ENCODE data around the gene KAT7. TPM values are rescaled to one million over a fixed set of nuclear protein-coding genes. Genes with fewer than 3 reads are reported as not detected.

Gene KAT7
- total and polyA plus RNA-seq, 9 donors = 25.0 to 31.8 (median 26.7) TPM

GRCh38 chr17:49836111-49837030, 47.9 kb downstream of the KAT7 start:
- Histone ChIP-seq H3K36me3 (ENCODE audit: control insufficient read depth, insufficient read depth, low read length) (peaks cover 28% of the 10 kb centered on the region), H3K4me1 (ENCODE audit: control insufficient read depth, insufficient read depth, low read length) (peaks cover 14% of the 10 kb centered on the region), H3K4me3 (ENCODE audit: low read length) (no peak overlapping the region), H3K27ac (ENCODE audit: low read length) (no peak overlapping the region), H3K9me3 (replicated peaks; ENCODE audit: control insufficient read depth, low read depth, low read length) (no peaks in the 10 kb centered on the region), H3K27me3 (ENCODE audit: control insufficient read depth, insufficient read depth, low read length) (no peaks in the 10 kb centered on the region)
- peak; percentile 40 for DNase-seq
- WGBS (ENCODE audit: insufficient coverage) = 63% methylated on average over 6 of the region's 16 CpGs

- DNase-seq = no peak
- no peak overlapping the region for H3K27ac ChIP-seq (ENCODE audit: low read length)
- H3K9me3 ChIP-seq (replicated peaks; ENCODE audit: control insufficient read depth, low read depth, low read length) = no peaks in the 10 kb centered on the region
- H3K27me3 ChIP-seq (ENCODE audit: control insufficient read depth, insufficient read depth, low read length) = no peaks in the 10 kb centered on the region
- WGBS (ENCODE audit: insufficient coverage) = 65% methylated on average over 4 of the region's 5 CpGs
- H3K4me1 ChIP-seq (ENCODE audit: control insufficient read depth, insufficient read depth, low read length) = peaks cover 21% of the 10 kb centered on the region
- peaks cover 9% of the 10 kb centered on the region for H3K36me3 ChIP-seq (ENCODE audit: control insufficient read depth, insufficient read depth, low read length)
- no peak overlapping the region for H3K4me3 ChIP-seq (ENCODE audit: low read length)
Observed at GRCh38 chr17:49839455-49839854, 51.0 kb downstream of the KAT7 start.

- DNase-seq = no peak
- Histone ChIP-seq H3K9me3 (replicated peaks; ENCODE audit: control insufficient read depth, low read depth, low read length) (no peaks in the 10 kb centered on the region), H3K4me3 (ENCODE audit: low read length) (no peak overlapping the region), H3K27me3 (ENCODE audit: control insufficient read depth, insufficient read depth, low read length) (no peaks in the 10 kb centered on the region), H3K4me1 (ENCODE audit: control insufficient read depth, insufficient read depth, low read length) (peaks cover 29% of the 10 kb centered on the region), H3K27ac (ENCODE audit: low read length) (no peak overlapping the region), H3K36me3 (ENCODE audit: control insufficient read depth, insufficient read depth, low read length) (peaks cover 6% of the 10 kb centered on the region)
- 60% methylated on average over 1 of the region's 3 CpGs for whole genome bisulfite sequencing (ENCODE audit: insufficient coverage)
Observed at GRCh38 chr17:49841548-49841947, 53.1 kb downstream of the KAT7 start.

- no peak overlapping the region for H3K27ac ChIP-seq (ENCODE audit: low read length)
- no peak for DNase-seq
- no peaks in the 10 kb centered on the region for H3K9me3 ChIP-seq (replicated peaks; ENCODE audit: control insufficient read depth, low read depth, low read length)
- no CpG with 5 or more reads among the region's 3 CpGs for WGBS (ENCODE audit: insufficient coverage)
- H3K27me3 ChIP-seq (ENCODE audit: control insufficient read depth, insufficient read depth, low read length) = no peaks in the 10 kb centered on the region
- peaks cover 4% of the 10 kb centered on the region for H3K36me3 ChIP-seq (ENCODE audit: control insufficient read depth, insufficient read depth, low read length)
- no peak overlapping the region for H3K4me3 ChIP-seq (ENCODE audit: low read length)
- H3K4me1 ChIP-seq (ENCODE audit: control insufficient read depth, insufficient read depth, low read length) = peaks cover 32% of the 10 kb centered on the region
Observed at GRCh38 chr17:49842371-49842770, 53.9 kb downstream of the KAT7 start.

- no peak overlapping the region for H3K27ac ChIP-seq (ENCODE audit: low read length)
- no peak overlapping the region for H3K4me3 ChIP-seq (ENCODE audit: low read length)
- DNase-seq = no peak
- H3K36me3 ChIP-seq (ENCODE audit: control insufficient read depth, insufficient read depth, low read length) = peaks cover 4% of the 10 kb centered on the region
- H3K9me3 ChIP-seq (replicated peaks; ENCODE audit: control insufficient read depth, low read depth, low read length) = no peaks in the 10 kb centered on the region
- 62% methylated on average over 3 of the region's 6 CpGs for WGBS (ENCODE audit: insufficient coverage)
- H3K27me3 ChIP-seq (ENCODE audit: control insufficient read depth, insufficient read depth, low read length) = no peaks in the 10 kb centered on the region
- peaks cover 35% of the 10 kb centered on the region for H3K4me1 ChIP-seq (ENCODE audit: control insufficient read depth, insufficient read depth, low read length)
Observed at GRCh38 chr17:49842846-49843245, 54.4 kb downstream of the KAT7 start.

- no peak overlapping the region for H3K27ac ChIP-seq (ENCODE audit: low read length)
- H3K9me3 ChIP-seq (replicated peaks; ENCODE audit: control insufficient read depth, low read depth, low read length) = no peaks in the 10 kb centered on the region
- H3K27me3 ChIP-seq (ENCODE audit: control insufficient read depth, insufficient read depth, low read length) = no peaks in the 10 kb centered on the region
- H3K4me3 ChIP-seq (ENCODE audit: low read length) = no peak overlapping the region
- H3K4me1 ChIP-seq (ENCODE audit: control insufficient read depth, insufficient read depth, low read length) = peaks cover 42% of the 10 kb centered on the region
- WGBS (ENCODE audit: insufficient coverage) = 80% methylated on average over 3 of the region's 6 CpGs
- no peaks in the 10 kb centered on the region for H3K36me3 ChIP-seq (ENCODE audit: control insufficient read depth, insufficient read depth, low read length)
- no peak for DNase-seq
Observed at GRCh38 chr17:49843774-49844350, 55.4 kb downstream of the KAT7 start.

GRCh38 chr17:49845321-49845720, 56.8 kb downstream of the KAT7 start:
- no peaks in the 10 kb centered on the region for H3K9me3 ChIP-seq (replicated peaks; ENCODE audit: control insufficient read depth, low read depth, low read length)
- H3K4me1 ChIP-seq (ENCODE audit: control insufficient read depth, insufficient read depth, low read length) = peaks cover 45% of the 10 kb centered on the region
- peak overlapping the region; percentile 13 for H3K4me3 ChIP-seq (ENCODE audit: low read length)
- H3K27ac ChIP-seq (ENCODE audit: low read length) = peak overlapping the region; percentile 91
- WGBS (ENCODE audit: insufficient coverage) = 13% methylated on average over 2 of the region's 3 CpGs
- no peaks in the 10 kb centered on the region for H3K36me3 ChIP-seq (ENCODE audit: control insufficient read depth, insufficient read depth, low read length)
- peak; percentile 84 for DNase-seq
- peaks cover 7% of the 10 kb centered on the region for H3K27me3 ChIP-seq (ENCODE audit: control insufficient read depth, insufficient read depth, low read length)

GRCh38 chr17:49846938-49847712, 58.6 kb downstream of the KAT7 start:
- H3K27ac ChIP-seq (ENCODE audit: low read length) = no peak overlapping the region
- 60% methylated on average over 6 of the region's 9 CpGs for WGBS (ENCODE audit: insufficient coverage)

GRCh38 chr17:49848019-49848473, 59.6 kb downstream of the KAT7 start, which contains the start of gene TAC4:
Gene TAC4, minus strand, starts transcription at chr17:49848069. Its CDS starts 52 bp downstream, at chr17:49848017.
- Histone ChIP-seq H3K36me3 (ENCODE audit: control insufficient read depth, insufficient read depth, low read length) (no peaks in the 10 kb centered on the region), H3K4me3 (ENCODE audit: low read length) (no peak within 1 kb of the TSS), H3K9me3 (replicated peaks; ENCODE audit: control insufficient read depth, low read depth, low read length) (no peaks in the 10 kb centered on the region), H3K27ac (ENCODE audit: low read length) (no peak within 1 kb of the TSS), H3K27me3 (ENCODE audit: control insufficient read depth, insufficient read depth, low read length) (peaks cover 30% of the 10 kb centered on the region), H3K4me1 (ENCODE audit: control insufficient read depth, insufficient read depth, low read length) (peaks cover 60% of the 10 kb centered on the region)
- no peak for DNase-seq

More at GRCh38 chr17:49846938-49847712, 58.6 kb downstream of the KAT7 start:
- Histone ChIP-seq H3K27me3 (ENCODE audit: control insufficient read depth, insufficient read depth, low read length) (peaks cover 22% of the 10 kb centered on the region), H3K4me3 (ENCODE audit: low read length) (no peak overlapping the region), H3K9me3 (replicated peaks; ENCODE audit: control insufficient read depth, low read depth, low read length) (no peaks in the 10 kb centered on the region), H3K36me3 (ENCODE audit: control insufficient read depth, insufficient read depth, low read length) (no peaks in the 10 kb centered on the region), H3K4me1 (ENCODE audit: control insufficient read depth, insufficient read depth, low read length) (peaks cover 59% of the 10 kb centered on the region)
- DNase-seq = no peak

GRCh38 chr17:49848739-49849138, 60.3 kb downstream of the KAT7 start:
- 93% methylated on average over 2 of the region's 5 CpGs for WGBS (ENCODE audit: insufficient coverage)
- H3K27ac ChIP-seq (ENCODE audit: low read length) = no peak overlapping the region
- DNase-seq = no peak
- peaks cover 36% of the 10 kb centered on the region for H3K27me3 ChIP-seq (ENCODE audit: control insufficient read depth, insufficient read depth, low read length)
- H3K36me3 ChIP-seq (ENCODE audit: control insufficient read depth, insufficient read depth, low read length) = no peaks in the 10 kb centered on the region
- H3K4me1 ChIP-seq (ENCODE audit: control insufficient read depth, insufficient read depth, low read length) = peaks cover 57% of the 10 kb centered on the region
- no peak overlapping the region for H3K4me3 ChIP-seq (ENCODE audit: low read length)
- no peaks in the 10 kb centered on the region for H3K9me3 ChIP-seq (replicated peaks; ENCODE audit: control insufficient read depth, low read depth, low read length)
